ENCODE data around the gene GIMAP7. TPM values are rescaled to one million over a fixed set of nuclear protein-coding genes. Genes with fewer than 3 reads are reported as not detected.

GIMAP7 gene
- total RNA-seq, 1 donor from 2014 or later, result 49.4 TPM

DNA sequence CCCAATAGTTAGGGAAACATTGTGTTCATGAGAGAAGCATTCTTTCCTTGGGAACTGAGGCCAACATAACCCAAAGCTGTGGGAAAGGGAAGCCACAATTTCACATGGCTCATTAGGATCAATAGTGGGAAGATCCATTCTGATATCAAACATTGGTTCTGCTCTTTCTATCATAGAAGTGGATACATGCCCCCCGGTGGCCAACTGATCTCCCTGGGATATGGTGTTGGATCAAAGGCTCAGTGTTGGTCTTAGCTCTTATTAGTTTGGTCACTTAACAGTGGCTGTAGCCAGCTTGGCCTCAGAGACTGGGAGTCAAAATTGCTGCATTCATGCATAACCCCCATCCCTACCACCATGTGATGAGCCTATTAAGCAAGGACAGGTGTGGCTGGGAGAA lies 45.8 kb downstream of the GIMAP7 start:
- H3K4me3 ChIP-seq, result no peak overlapping the region
- no peaks in the 10 kb centered on the region for H3K36me3 ChIP-seq
- H3K27ac ChIP-seq, result no peak overlapping the region
- TF ChIP-seq CTCF (IDR thresholded peaks at IDR 0.05), result no peak
- DNase-seq (no peak), ATAC-seq (no peak)
- peaks cover 9% of the 10 kb centered on the region for H3K9me3 ChIP-seq
- H3K27me3 ChIP-seq (ENCODE audit: low read depth), result no peaks in the 10 kb centered on the region
- intact Hi-C loops (cut with DNase I), result no loop called here
- no peaks in the 10 kb centered on the region for H3K4me1 ChIP-seq

DNA sequence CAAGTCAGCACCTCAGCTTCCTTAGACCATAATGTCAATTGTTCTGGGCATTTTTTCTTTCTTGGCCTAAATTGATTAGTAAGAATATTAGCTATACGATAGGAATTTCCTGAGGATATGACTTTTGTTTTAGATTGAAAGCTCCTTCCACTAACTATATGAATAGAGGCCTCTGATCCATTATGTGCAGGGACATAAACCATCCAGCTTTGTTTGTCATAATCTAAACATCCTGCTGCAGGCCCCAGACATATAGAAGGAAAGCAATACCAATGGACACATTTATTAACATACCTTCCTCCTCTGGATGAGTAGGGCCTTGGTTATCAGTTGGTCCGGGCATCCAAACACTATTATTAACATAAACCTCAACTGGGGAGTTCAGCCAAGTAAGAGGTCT lies 48.2 kb downstream of the GIMAP7 start:
- Histone ChIP-seq H3K27me3 (ENCODE audit: low read depth) (no peaks in the 10 kb centered on the region), H3K4me1 (peaks cover 7% of the 10 kb centered on the region), H3K27ac (no peak overlapping the region), H3K4me3 (no peak overlapping the region), H3K9me3 (peaks cover 9% of the 10 kb centered on the region), H3K36me3 (no peaks in the 10 kb centered on the region)
- intact Hi-C loops (cut with DNase I), result no loop called here
- ATAC-seq (no peak), DNase-seq (no peak)
- no peak for TF ChIP-seq CTCF (IDR thresholded peaks at IDR 0.05)

DNA sequence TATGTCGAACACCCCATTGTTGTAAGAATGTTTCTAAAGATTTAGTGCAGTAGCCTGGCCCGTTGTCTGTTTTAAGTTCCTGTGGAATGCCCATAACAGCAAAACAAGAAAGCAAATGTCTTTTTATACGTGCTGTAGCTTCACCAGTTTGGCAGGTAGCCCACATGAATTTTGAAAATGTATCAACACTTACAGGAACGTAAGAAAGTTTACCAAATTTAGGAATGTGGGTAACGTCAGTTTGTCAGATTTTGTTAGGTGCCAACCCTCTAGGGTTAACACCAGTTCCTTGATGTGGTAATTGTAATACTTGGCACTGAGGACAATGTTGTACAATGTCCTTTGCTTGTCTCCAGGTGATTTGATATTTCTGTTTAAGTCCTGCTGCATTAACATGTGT lies 49.3 kb downstream of the GIMAP7 start:
- Histone ChIP-seq H3K36me3 (no peaks in the 10 kb centered on the region), H3K4me3 (no peak overlapping the region), H3K27ac (no peak overlapping the region), H3K9me3 (peaks cover 9% of the 10 kb centered on the region), H3K27me3 (ENCODE audit: low read depth) (no peaks in the 10 kb centered on the region), H3K4me1 (peaks cover 7% of the 10 kb centered on the region)
- ATAC-seq, result no peak
- intact Hi-C loops (cut with DNase I), result no loop called here
- TF ChIP-seq CTCF (IDR thresholded peaks at IDR 0.05), result no peak
- DNase-seq, result no peak

- no peaks in the 10 kb centered on the region for H3K27me3 ChIP-seq (ENCODE audit: low read depth)
- DNase-seq, result no peak
- no peak for ATAC-seq
- no peak overlapping the region for H3K27ac ChIP-seq
- intact Hi-C loops (cut with DNase I), result no loop called here
- peaks cover 9% of the 10 kb centered on the region for H3K9me3 ChIP-seq
- H3K4me3 ChIP-seq, result no peak overlapping the region
- H3K4me1 ChIP-seq, result peaks cover 7% of the 10 kb centered on the region
- H3K36me3 ChIP-seq, result no peaks in the 10 kb centered on the region
- TF ChIP-seq CTCF (IDR thresholded peaks at IDR 0.05), result no peak
These were observed 49.9 kb downstream of the GIMAP7 start for GRCh38 chr7:150564566-150564965.

- Histone ChIP-seq H3K36me3 (peaks cover 2% of the 10 kb centered on the region), H3K27ac (no peak overlapping the region), H3K4me1 (peaks cover 13% of the 10 kb centered on the region), H3K9me3 (peaks cover 9% of the 10 kb centered on the region), H3K27me3 (ENCODE audit: low read depth) (no peaks in the 10 kb centered on the region), H3K4me3 (no peak overlapping the region)
- no peak for ATAC-seq
- no peak for TF ChIP-seq CTCF (IDR thresholded peaks at IDR 0.05)
- DNase-seq, result no peak
- intact Hi-C loops (cut with DNase I), result no loop called here
These were observed 50.6 kb downstream of the GIMAP7 start for GRCh38 chr7:150565239-150565638.

DNA sequence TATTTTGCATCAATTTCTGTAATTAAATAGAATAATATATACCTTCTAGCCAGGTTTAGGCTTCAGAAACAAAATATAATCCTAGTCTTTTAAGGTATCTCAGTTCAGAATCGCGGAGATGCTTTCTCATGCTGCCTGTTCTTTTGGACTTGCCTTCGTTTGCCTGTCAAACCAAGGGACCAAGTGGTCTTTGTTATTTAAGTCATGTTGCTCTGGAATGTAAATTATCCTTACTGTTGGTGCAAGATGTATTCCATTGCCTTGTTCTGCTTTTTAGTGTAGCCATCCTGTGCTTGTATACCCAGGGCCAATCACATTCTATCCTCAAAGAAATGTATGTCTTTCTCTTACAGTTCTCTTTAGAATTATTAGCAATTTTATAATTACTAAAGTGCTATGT lies 51.5 kb downstream of the GIMAP7 start:
- Histone ChIP-seq H3K36me3 (peaks cover 7% of the 10 kb centered on the region), H3K27me3 (ENCODE audit: low read depth) (no peaks in the 10 kb centered on the region), H3K4me3 (no peak overlapping the region), H3K27ac (no peak overlapping the region), H3K9me3 (no peaks in the 10 kb centered on the region), H3K4me1 (peaks cover 21% of the 10 kb centered on the region)
- DNase-seq (no peak), ATAC-seq (no peak)
- no peak for TF ChIP-seq CTCF (IDR thresholded peaks at IDR 0.05)
- intact Hi-C loops (cut with DNase I), result no loop called here

Data from lower lobe of right lung (tissue), 2 donors.